ENCODE measurements around the gene PTP4A2.

Gene PTP4A2

DNA sequence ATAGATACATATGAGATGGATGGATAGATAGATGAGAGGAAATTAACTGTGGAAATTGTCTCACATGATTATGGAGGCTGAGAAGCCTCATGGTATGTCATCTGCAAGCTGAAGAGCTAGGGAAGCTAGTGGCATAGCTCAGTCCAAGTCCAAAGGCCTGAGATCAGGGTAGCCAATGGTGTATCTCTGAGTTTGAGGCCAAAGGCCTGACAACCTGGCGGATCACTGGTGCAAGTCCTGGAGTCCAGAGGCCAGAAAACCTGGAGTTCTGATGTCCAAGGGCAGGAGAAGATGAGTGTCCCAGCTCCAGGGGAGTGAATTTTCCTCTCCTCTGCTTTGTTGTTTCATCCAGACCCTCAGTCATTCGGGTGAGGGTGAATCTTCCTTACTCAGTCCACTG is 78.4 kb downstream of the PTP4A2 start:
- Mint-ChIP-seq H3K9me3 (no peaks in the 10 kb centered on the region), H3K27me3 (ENCODE audit: low read depth) (no peaks in the 10 kb centered on the region), H3K27ac (no peak overlapping the region), H3K36me3 (ENCODE audit: low read depth) (no peaks in the 10 kb centered on the region), H3K4me3 (no peak overlapping the region), H3K4me1 (no peaks in the 10 kb centered on the region)
- TF ChIP-seq, protein P1, sequence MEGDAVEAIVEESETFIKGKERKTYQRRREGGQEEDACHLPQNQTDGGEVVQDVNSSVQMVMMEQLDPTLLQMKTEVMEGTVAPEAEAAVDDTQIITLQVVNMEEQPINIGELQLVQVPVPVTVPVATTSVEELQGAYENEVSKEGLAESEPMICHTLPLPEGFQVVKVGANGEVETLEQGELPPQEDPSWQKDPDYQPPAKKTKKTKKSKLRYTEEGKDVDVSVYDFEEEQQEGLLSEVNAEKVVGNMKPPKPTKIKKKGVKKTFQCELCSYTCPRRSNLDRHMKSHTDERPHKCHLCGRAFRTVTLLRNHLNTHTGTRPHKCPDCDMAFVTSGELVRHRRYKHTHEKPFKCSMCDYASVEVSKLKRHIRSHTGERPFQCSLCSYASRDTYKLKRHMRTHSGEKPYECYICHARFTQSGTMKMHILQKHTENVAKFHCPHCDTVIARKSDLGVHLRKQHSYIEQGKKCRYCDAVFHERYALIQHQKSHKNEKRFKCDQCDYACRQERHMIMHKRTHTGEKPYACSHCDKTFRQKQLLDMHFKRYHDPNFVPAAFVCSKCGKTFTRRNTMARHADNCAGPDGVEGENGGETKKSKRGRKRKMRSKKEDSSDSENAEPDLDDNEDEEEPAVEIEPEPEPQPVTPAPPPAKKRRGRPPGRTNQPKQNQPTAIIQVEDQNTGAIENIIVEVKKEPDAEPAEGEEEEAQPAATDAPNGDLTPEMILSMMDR (IDR thresholded peaks at IDR 0.05; ENCODE audit: unreplicated experiment in 3 of 3), result no peak

DNA sequence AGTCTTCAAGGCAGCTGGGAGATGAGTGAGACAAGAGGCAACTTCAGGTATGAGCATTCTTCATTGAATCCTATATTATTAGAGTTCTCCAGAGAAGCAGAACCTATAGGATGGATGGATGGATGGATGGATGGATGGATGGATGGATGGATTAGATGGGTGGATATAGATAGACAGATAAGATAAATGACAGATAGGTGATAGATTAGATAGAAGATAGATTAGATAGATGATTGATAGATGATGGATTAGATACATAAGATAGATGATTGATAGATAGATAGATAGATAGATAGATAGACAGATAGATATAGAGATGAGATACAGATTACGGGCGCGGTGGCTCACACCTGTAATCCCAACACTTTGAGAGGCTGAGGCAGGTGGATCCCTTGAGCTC is 79.1 kb downstream of the PTP4A2 start:
- no peak overlapping the region for H3K4me3 Mint-ChIP-seq
- TF ChIP-seq, protein P1 (IDR thresholded peaks at IDR 0.05; ENCODE audit: unreplicated experiment in 3 of 3), result no peak
- H3K36me3 Mint-ChIP-seq (ENCODE audit: low read depth), result no peaks in the 10 kb centered on the region
- no peak overlapping the region for H3K27ac Mint-ChIP-seq
- H3K27me3 Mint-ChIP-seq (ENCODE audit: low read depth), result no peaks in the 10 kb centered on the region
- H3K9me3 Mint-ChIP-seq, result no peaks in the 10 kb centered on the region
- H3K4me1 Mint-ChIP-seq, result no peaks in the 10 kb centered on the region

DNA sequence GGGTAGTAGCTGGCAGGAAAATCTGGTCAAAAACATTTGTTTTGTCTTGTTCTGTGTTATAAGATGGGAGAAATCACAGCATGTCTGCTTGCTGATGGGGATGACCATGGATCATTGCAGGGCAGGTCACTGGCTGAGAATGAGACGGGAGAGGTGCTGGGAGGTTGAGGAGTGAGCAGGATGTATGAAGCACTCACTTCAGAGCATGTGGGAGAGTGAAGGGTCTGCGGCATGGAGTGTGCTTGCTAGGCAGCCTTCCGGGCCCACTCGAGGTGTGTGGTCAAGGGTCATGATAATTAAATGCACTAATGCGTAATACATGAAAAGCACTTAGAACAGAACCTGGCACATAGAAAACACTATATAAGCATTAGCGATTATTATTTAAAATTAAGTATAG is 80.3 kb downstream of the PTP4A2 start:
- Mint-ChIP-seq H3K36me3 (ENCODE audit: low read depth) (no peaks in the 10 kb centered on the region), H3K27me3 (ENCODE audit: low read depth) (no peaks in the 10 kb centered on the region), H3K4me1 (no peaks in the 10 kb centered on the region), H3K9me3 (no peaks in the 10 kb centered on the region), H3K27ac (no peak overlapping the region), H3K4me3 (no peak overlapping the region)
- TF ChIP-seq, protein P1 (IDR thresholded peaks at IDR 0.05; ENCODE audit: unreplicated experiment in 3 of 3), result no peak
